Psoas muscle (tissue), 8 donors: ENCODE results near the gene EFHD2. TPM values are rescaled to one million over a fixed set of nuclear protein-coding genes. Genes with fewer than 3 reads are reported as not detected.
A peak's percentile ranks its signal among the peaks of the same experiment; 100 is the strongest.
"Not testable (repeated sequence)": the region's sequence is repeated elsewhere in the genome, so short reads cannot be mapped to it uniquely, and the experiment has no call there.

ENCODE experiments used
- ATAC-seq, 4 donors: fragments of 200-7000 bp; cut with Tn5 transposase; one replicate each; pipeline ENCODE4 v1.9.1; 2020; ENCODE audit warnings: moderate library complexity in 3 of 4, mild to moderate bottlenecking in 2 of 4
- DNase-seq, 2 donors: peaks; one replicate each; pipeline ENCODE4 v3.0.0-alpha.2; 2020
- H3K27ac ChIP-seq: fragments of 200-600 bp; one replicate; pipeline ENCODE4 v1.8.0; 2022
- H3K27me3 ChIP-seq, 3 donors: fragments of 200-600 bp in 1 of 3; one replicate each; pipeline versions ENCODE4 v1.6.1 to v1.8.0; 2013 to 2022; ENCODE audit warnings: low read length in 2 of 3, mild to moderate bottlenecking in 2 of 3, moderate library complexity in 1 of 3; ENCODE audit not compliant: insufficient read depth in 3 of 3
- H3K36me3 ChIP-seq, 2 donors: fragments of 200-600 bp in 1 of 2; one replicate each; pipeline versions ENCODE4 v1.6.1 to v1.8.0; 2013 to 2022; ENCODE audit warnings: low read depth in 1 of 2, mild to moderate bottlenecking in 1 of 2, moderate library complexity in 1 of 2; ENCODE audit not compliant: insufficient read depth in 1 of 2
- H3K4me1 ChIP-seq: fragments of 200-600 bp; one replicate; pipeline ENCODE4 v1.8.0; 2022
- H3K4me3 ChIP-seq: fragments of 200-600 bp; one replicate; pipeline ENCODE4 v1.8.0; 2022; ENCODE audit warnings: mild to moderate bottlenecking
- H3K9me3 ChIP-seq: fragments of 200-600 bp; one replicate; pipeline ENCODE4 v1.8.0; 2022
- CTCF ChIP-seq: fragments of 200-600 bp; IDR thresholded peaks from one replicate; pipeline ENCODE4 v1.8.0; 2022; ENCODE audit warnings: antibody characterized with exemption
- WGBS, 3 donors: extraction: QIAGEN DNeasy Blood & Tissue Kit; methylation state at CpG; one replicate each; pipeline versions ENCODE4 v1.1.6 to v1.1.7; 2013; 5-methylcytosine and 5-hydroxymethylcytosine counted together
- intact Hi-C, 2 donors: fragments of 100-400 bp; cut with DNase I; formaldehyde crosslinking; loops; one replicate each; pipeline versions ENCODE4 v1.11.0 to v1.14.2; 2022
- polyA plus RNA-seq, 3 donors: library from polyadenylated mRNA; stranded (reverse); fragments of 200-250 nt; gene quantifications; one replicate each; pipeline ENCODE4 v1.2.3, GENCODE V29; 2013
- total RNA-seq, 4 donors: library from RNA; stranded (reverse); fragmentation: NEBNext Ultra II Directional in 2 of 4; extraction: Animal tissue kit (Norgen Biotek cat#: 25700) in 2 of 4; gene quantifications; one replicate each; pipeline versions ENCODE4 v1.2.1 to v1.2.4, GENCODE V29; 2021 to 2023
- donor health status: healthy with polysubstance abuse.
- donor health status: DM: no; HTN: no; CAD: no; lungs with moderate emphysema.
- donor health status: Bipolar disorder and iron deficiency.
- donor health status: healthy.
- donor health status: DM: yes; HTN: yes; CAD: no.
- donor health status: DM: no; HTN: no; CAD: no.
- donor health status: DM: no; HTN: no; CAD: no.
- donor health status: DM: yes; HTN: yes; CAD: no.

The EFHD2 gene
- total and polyA plus RNA-seq, 7 donors = 2.3 to 6.9 (median 5.4) TPM

- 71 to 82% (median 78%) methylated on average over 21 of the region's 21 CpGs for WGBS, 3 donors
- Histone ChIP-seq H3K4me3 (no peak overlapping the region), H3K27ac (no peak overlapping the region), H3K4me1 (no peaks in the 10 kb centered on the region), H3K27me3 (peaks cover 0 to 13% (median 0%) of the 10 kb centered on the region in 3 donors), H3K9me3 (no peaks in the 10 kb centered on the region), H3K36me3 (no peaks in the 10 kb centered on the region)
- peak in 1 of 4 donors; percentile 22 for ATAC-seq
- intact Hi-C loops = no loop called here
- TF ChIP-seq CTCF = no peak
- peak in 1 of 2 donors; percentile 22 for DNase-seq
These were observed 37.8 kb upstream of the EFHD2 start for GRCh38 chr1:15371610-15372545.

- no peak for ATAC-seq
- no peaks in the 10 kb centered on the region for H3K4me1 ChIP-seq
- whole genome bisulfite sequencing, 3 donors = 80 to 87% (median 85%) methylated on average over 8 of the region's 8 CpGs
- no peak overlapping the region for H3K27ac ChIP-seq
- TF ChIP-seq CTCF = no peak
- no peaks in the 10 kb centered on the region for H3K9me3 ChIP-seq
- H3K36me3 ChIP-seq = no peaks in the 10 kb centered on the region
- H3K27me3 ChIP-seq = no peaks in the 10 kb centered on the region
- no peak overlapping the region for H3K4me3 ChIP-seq
- intact Hi-C loops = no loop called here
- DNase-seq = no peak
These were observed 31.0 kb upstream of the EFHD2 start for GRCh38 chr1:15378729-15379128.

- H3K9me3 ChIP-seq, DNase-seq, H3K27ac ChIP-seq, H3K36me3 ChIP-seq, H3K4me3 ChIP-seq, intact Hi-C loops, ATAC-seq, H3K4me1 ChIP-seq, H3K27me3 ChIP-seq: not testable (repeated sequence)
- 61 to 72% (median 62%) methylated on average over 6 to 8 of the region's 9 CpGs for WGBS, 3 donors
These were observed 30.5 kb upstream of the EFHD2 start for GRCh38 chr1:15379151-15379550.

GRCh38 chr1:15380601-15381508 lies 28.8 kb upstream of the EFHD2 start:
- H3K9me3 ChIP-seq = no peaks in the 10 kb centered on the region
- no peak overlapping the region for H3K27ac ChIP-seq
- H3K4me3 ChIP-seq = no peak overlapping the region
- no peak for DNase-seq
- no peaks in the 10 kb centered on the region for H3K36me3 ChIP-seq
- ATAC-seq = no peak
- WGBS, 3 donors = 89 to 92% (median 91%) methylated on average over 22 of the region's 22 CpGs
- no peaks in the 10 kb centered on the region for H3K4me1 ChIP-seq
- intact Hi-C loops = no loop called here
- peaks cover 0 to 17% (median 0%) of the 10 kb centered on the region in 3 donors for H3K27me3 ChIP-seq
- no peak for TF ChIP-seq CTCF

GRCh38 chr1:15381805-15382204 lies 27.9 kb upstream of the EFHD2 start:
- H3K27ac ChIP-seq = no peak overlapping the region
- intact Hi-C loops = no loop called here
- H3K27me3 ChIP-seq = peaks cover 0 to 27% (median 0%) of the 10 kb centered on the region in 3 donors
- no peaks in the 10 kb centered on the region for H3K9me3 ChIP-seq
- H3K36me3 ChIP-seq = no peaks in the 10 kb centered on the region
- no peak for TF ChIP-seq CTCF
- no peaks in the 10 kb centered on the region for H3K4me1 ChIP-seq
- WGBS, 3 donors = 94 to 98% (median 95%) methylated on average over 12 of the region's 12 CpGs
- no peak for ATAC-seq
- no peak for DNase-seq
- H3K4me3 ChIP-seq = no peak overlapping the region
